Caco-2 (cell line): Measurements from ENCODE around the gene ATP9A. TPM values are rescaled to one million over a fixed set of nuclear protein-coding genes. Genes with fewer than 3 reads are reported as not detected.
A peak's percentile ranks its signal among the peaks of the same experiment; 100 is the strongest.

Experiments
- BruUV-seq: library from RNA; stranded (reverse); fragments of 400-500 nt; replicated peaks from 2 replicates; lab custom pipeline; 2021; lab: Mats Ljungman, UMichigan
- CTCF ChIA-PET: fragments of 300-600 bp; sonication (Branson Sonifier 250); formaldehyde crosslinking; loops from one replicate; lab custom pipeline; 2022; ENCODE audit warnings: antibody characterized with exemption; lab: Charles Lee
- POLR2A ChIA-PET: fragments of 300-600 bp; sonication (Branson Sonifier 250); formaldehyde crosslinking; loops from one replicate; lab custom pipeline; 2022; ENCODE audit warnings: antibody characterized with exemption; lab: Charles Lee
- DNase-seq, 2 experiments: peaks; one replicate each; pipeline versions ENCODE4 v3.0.0 to v3.0.0-alpha.2; 2020 to 2022
- H3K27me3 ChIP-seq: replicated peaks from 2 replicates; pipeline ENCODE4 v1.6.0; 2011; ENCODE audit warnings: low read length; ENCODE audit not compliant: control insufficient read depth, insufficient read depth
- H3K36me3 ChIP-seq: 2 replicates; pipeline ENCODE4 v1.5.1; 2011; ENCODE audit warnings: low read length; ENCODE audit not compliant: control insufficient read depth, insufficient read depth
- H3K4me1 ChIP-seq: fragments of 250-450 bp; sonication (Bioruptor Pico); 2 replicates; pipeline ENCODE4 v1.5.1; 2020; ENCODE audit warnings: mild to moderate bottlenecking
- H3K4me3 ChIP-seq: 2 replicates; pipeline ENCODE4 v1.5.1; 2011; ENCODE audit warnings: low read depth, mild to moderate bottlenecking, control low read depth, low read length
- H3K9me3 ChIP-seq: fragments of 250-450 bp; sonication (Bioruptor Pico); 2 replicates; pipeline ENCODE4 v1.5.1; 2020; ENCODE audit warnings: mild to moderate bottlenecking, moderate library complexity
- H3K27ac Mint-ChIP-seq: one replicate; pipeline ENCODE4 v1.8.0; 2022; ENCODE audit warnings: mixed read lengths; ENCODE audit not compliant: unreplicated experiment
- H3K27me3 Mint-ChIP-seq: one replicate; pipeline ENCODE4 v1.8.0; 2022; ENCODE audit warnings: mixed read lengths; ENCODE audit not compliant: insufficient read depth, unreplicated experiment
- H3K36me3 Mint-ChIP-seq: one replicate; pipeline ENCODE4 v1.8.0; 2022; ENCODE audit warnings: mild to moderate bottlenecking, mixed read lengths; ENCODE audit not compliant: insufficient read depth, unreplicated experiment
- H3K4me1 Mint-ChIP-seq: one replicate; pipeline ENCODE4 v1.8.0; 2022; ENCODE audit warnings: low read depth, mixed read lengths; ENCODE audit not compliant: unreplicated experiment
- H3K4me3 Mint-ChIP-seq: one replicate; pipeline ENCODE4 v1.8.0; 2022; ENCODE audit warnings: mild to moderate bottlenecking, moderate library complexity, mixed read lengths; ENCODE audit not compliant: unreplicated experiment
- H3K9me3 Mint-ChIP-seq: one replicate; pipeline ENCODE4 v1.8.0; 2022; ENCODE audit warnings: mixed read lengths; ENCODE audit not compliant: unreplicated experiment
- intact Hi-C: fragments of 100-400 bp; cut with micrococcal nuclease; formaldehyde crosslinking; loops from one replicate; pipeline ENCODE4 v1.10.0; 2022; ENCODE audit not compliant: unreplicated experiment
- total RNA-seq: library from RNA; stranded (reverse); gene quantifications from 2 replicates; pipeline ENCODE4 v1.2.3, GENCODE V29; 2022
- TF ChIP-seq, protein P1 (sequence below), 2 experiments: fragments of 200-600 bp in 1 of 2; IDR thresholded peaks; 1 replicate in 1 of 2; 2 replicates in 1 of 2; pipeline versions ENCODE4 v1.5.1 to v1.8.0; 2011 to 2022; ENCODE audit warnings: antibody characterized with exemption in 1 of 2, control low read depth in 1 of 2, inconsistent platforms in 1 of 2, low read depth in 1 of 2, low read length in 1 of 2, mild to moderate bottlenecking in 1 of 2, moderate library complexity in 1 of 2; ENCODE audit not compliant: insufficient read depth in 1 of 2, severe bottlenecking in 1 of 2, unreplicated experiment in 1 of 2

The ATP9A gene
- total RNA-seq, 1 experiment from 2014 or later, result 102 TPM

DNA sequence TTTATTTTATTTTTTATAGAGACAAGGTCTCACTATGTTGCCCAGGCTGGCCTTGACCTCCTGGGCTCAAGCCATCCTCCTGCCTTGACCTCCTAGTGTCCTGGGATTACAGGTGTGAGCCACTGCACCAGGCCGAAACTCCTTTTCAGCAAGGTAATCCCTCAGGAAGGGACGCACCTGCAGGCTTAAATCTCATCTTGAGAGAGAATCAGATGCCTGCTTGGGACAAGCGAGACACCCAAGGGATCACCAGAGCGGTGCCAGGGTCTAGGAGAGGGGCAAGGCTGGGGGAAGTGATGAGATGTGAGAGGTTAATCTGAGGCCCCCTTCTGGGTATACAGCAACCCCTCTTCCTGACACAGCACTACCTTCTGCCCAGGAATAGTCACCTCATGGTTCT lies 4.0 kb upstream of the ATP9A start:
- Histone ChIP-seq H3K4me3 (no peak overlapping the region), H3K9me3 (no peaks in the 10 kb centered on the region), H3K27me3 (no peaks in the 10 kb centered on the region), H3K36me3 (no peaks in the 10 kb centered on the region), H3K4me1 (peaks cover 5% of the 10 kb centered on the region)
- TF ChIP-seq, protein P1, sequence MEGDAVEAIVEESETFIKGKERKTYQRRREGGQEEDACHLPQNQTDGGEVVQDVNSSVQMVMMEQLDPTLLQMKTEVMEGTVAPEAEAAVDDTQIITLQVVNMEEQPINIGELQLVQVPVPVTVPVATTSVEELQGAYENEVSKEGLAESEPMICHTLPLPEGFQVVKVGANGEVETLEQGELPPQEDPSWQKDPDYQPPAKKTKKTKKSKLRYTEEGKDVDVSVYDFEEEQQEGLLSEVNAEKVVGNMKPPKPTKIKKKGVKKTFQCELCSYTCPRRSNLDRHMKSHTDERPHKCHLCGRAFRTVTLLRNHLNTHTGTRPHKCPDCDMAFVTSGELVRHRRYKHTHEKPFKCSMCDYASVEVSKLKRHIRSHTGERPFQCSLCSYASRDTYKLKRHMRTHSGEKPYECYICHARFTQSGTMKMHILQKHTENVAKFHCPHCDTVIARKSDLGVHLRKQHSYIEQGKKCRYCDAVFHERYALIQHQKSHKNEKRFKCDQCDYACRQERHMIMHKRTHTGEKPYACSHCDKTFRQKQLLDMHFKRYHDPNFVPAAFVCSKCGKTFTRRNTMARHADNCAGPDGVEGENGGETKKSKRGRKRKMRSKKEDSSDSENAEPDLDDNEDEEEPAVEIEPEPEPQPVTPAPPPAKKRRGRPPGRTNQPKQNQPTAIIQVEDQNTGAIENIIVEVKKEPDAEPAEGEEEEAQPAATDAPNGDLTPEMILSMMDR (IDR thresholded peaks at IDR 0.05; ENCODE audit: insufficient read depth in 1 of 2, low read depth in 1 of 2, low read length in 1 of 2, severe bottlenecking in 1 of 2, unreplicated experiment in 1 of 2), result no peak
- intact Hi-C loops, result loop anchor here (5.0 kb wide), 1 partner anchor 135 kb away; no protein-coding TSS in a partner anchor
- Mint-ChIP-seq H3K4me1 (peaks cover 10% of the 10 kb centered on the region), H3K27ac (no peak overlapping the region), H3K9me3 (no peaks in the 10 kb centered on the region), H3K36me3 (peaks cover 11% of the 10 kb centered on the region), H3K27me3 (no peaks in the 10 kb centered on the region), H3K4me3 (no peak overlapping the region)
- BruUV-seq, result no TSS peak
- no peak for DNase-seq
- CTCF ChIA-PET, result no interaction called here
- POLR2A ChIA-PET, result no interaction called here

DNA sequence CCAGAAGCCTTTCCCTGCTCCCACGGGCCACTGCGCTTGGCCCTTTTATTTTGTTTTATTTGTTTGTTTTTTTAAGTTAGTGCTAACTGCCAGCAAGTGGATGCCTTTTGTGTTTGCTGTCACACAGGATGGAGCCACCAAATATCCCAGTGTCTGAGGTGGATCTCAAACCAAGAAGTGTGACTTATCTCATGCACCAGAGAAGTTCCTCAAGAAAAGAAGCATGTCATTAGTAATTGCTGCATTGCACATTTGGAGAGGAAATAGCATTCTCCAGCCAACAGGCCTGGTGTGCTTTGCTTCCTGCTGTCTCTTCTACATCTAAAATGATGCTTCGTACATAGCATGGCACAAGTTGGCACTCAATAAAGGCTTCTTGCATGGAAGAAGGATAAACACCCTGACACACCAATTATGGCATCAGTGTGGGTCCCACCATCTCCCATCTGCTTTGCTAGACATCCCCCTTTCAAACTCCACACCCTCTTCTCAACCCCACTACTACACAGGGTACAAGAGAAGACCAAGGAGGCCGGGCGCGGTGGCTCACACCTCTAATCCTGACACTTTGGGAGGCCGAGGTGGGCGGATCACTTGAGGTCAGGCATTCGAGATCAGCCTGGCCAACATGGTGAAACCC lies 1.9 kb upstream of the ATP9A start:
- intact Hi-C loops, result loop anchor here (5.0 kb wide), 1 partner anchor 133 kb away; no protein-coding TSS in a partner anchor
- H3K4me1 Mint-ChIP-seq, result peaks cover 10% of the 10 kb centered on the region
- ChIA-PET POLR2A (interaction anchor here (1.0 kb wide), 1 partner anchor 69 kb away, joined by 4 read pairs; no protein-coding TSS in a partner anchor), CTCF (interaction anchor here (0.7 to 0.8 kb wide), 2 partner anchors 27 to 69 kb away, joined by 3 to 6 read pairs; no protein-coding TSS in a partner anchor)
- Histone ChIP-seq H3K4me3 (no peak overlapping the region), H3K36me3 (no peaks in the 10 kb centered on the region), H3K4me1 (peaks cover 13% of the 10 kb centered on the region), H3K9me3 (no peaks in the 10 kb centered on the region), H3K27me3 (no peaks in the 10 kb centered on the region)
- BruUV-seq, result no TSS peak
- no peaks in the 10 kb centered on the region for H3K27me3 Mint-ChIP-seq
- TF ChIP-seq, protein P1 (IDR thresholded peaks at IDR 0.05; ENCODE audit: insufficient read depth in 1 of 2, low read depth in 1 of 2, low read length in 1 of 2, severe bottlenecking in 1 of 2, unreplicated experiment in 1 of 2), result no peak
- peak overlapping the region; percentile 43 for H3K4me3 Mint-ChIP-seq
- no peak overlapping the region for H3K27ac Mint-ChIP-seq
- H3K36me3 Mint-ChIP-seq, result peaks cover 16% of the 10 kb centered on the region
- H3K9me3 Mint-ChIP-seq, result no peaks in the 10 kb centered on the region
- no peak for DNase-seq

DNA sequence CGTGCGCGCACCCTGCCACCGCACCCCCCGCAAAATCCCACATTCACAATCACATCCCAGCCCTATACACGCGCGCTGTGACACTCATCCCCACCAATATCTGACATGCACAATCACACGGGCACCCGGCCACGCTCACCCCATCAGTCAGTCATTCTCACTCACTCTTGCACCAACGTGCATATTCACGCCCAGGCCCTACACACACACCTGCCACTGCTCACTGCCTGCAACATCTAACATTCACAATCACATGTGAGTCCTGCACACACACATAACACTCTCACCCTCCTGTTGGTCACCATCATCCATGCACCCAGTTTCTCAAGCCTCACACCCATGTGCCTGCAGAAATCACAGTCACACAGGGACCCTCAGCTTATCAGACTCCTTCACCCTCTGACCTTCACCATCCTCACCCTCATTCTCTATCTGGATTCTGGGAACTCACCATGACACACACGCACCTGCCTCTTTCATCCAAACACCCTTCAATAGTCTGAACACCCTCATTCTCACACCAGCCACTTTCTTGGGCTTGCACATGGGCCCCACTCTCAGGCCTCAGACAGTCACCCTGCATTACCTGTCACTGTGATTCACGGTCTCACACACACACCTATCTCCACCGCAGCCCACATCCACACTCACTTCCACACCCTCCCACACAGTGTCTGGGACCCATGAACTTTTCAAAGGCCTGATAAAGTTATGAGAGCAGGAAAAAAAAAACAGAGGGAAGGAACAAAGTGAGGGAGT lies 748 bp upstream of the ATP9A start:
- no peaks in the 10 kb centered on the region for H3K27me3 ChIP-seq
- peak overlapping the region; percentile 61 for H3K27ac Mint-ChIP-seq

More for the DNA sequence above, 748 bp upstream of the ATP9A start:
- Mint-ChIP-seq H3K4me1 (peaks cover 10% of the 10 kb centered on the region), H3K36me3 (peaks cover 17% of the 10 kb centered on the region), H3K9me3 (no peaks in the 10 kb centered on the region), H3K4me3 (peak overlapping the region; percentile 82), H3K27me3 (no peaks in the 10 kb centered on the region)
- Histone ChIP-seq H3K4me1 (peaks cover 13% of the 10 kb centered on the region), H3K9me3 (no peaks in the 10 kb centered on the region), H3K36me3 (no peaks in the 10 kb centered on the region), H3K4me3 (peak overlapping the region; percentile 95)
- TF ChIP-seq, protein P1 (IDR thresholded peaks at IDR 0.05; ENCODE audit: insufficient read depth in 1 of 2, low read depth in 1 of 2, low read length in 1 of 2, severe bottlenecking in 1 of 2, unreplicated experiment in 1 of 2), result no peak
- peak in 1 of 2 experiments; percentile 60 for DNase-seq
- no TSS peak for BruUV-seq
- ChIA-PET POLR2A (interaction anchor here (0.6 to 1.0 kb wide), 2 partner anchors 68 to 157 kb away, joined by 3 to 4 read pairs; no protein-coding TSS in a partner anchor), CTCF (interaction anchor here (0.7 to 1.4 kb wide), 3 partner anchors 29 to 68 kb away, joined by 3 to 6 read pairs (median 3); no protein-coding TSS in a partner anchor)
- intact Hi-C loops, result no loop called here
